ENCODE measurements around the gene ZNF146.
"Not testable (repeated sequence)": the region's sequence is repeated elsewhere in the genome, so short reads cannot be mapped to it uniquely, and the experiment has no call there.

Gene ZNF146

DNA sequence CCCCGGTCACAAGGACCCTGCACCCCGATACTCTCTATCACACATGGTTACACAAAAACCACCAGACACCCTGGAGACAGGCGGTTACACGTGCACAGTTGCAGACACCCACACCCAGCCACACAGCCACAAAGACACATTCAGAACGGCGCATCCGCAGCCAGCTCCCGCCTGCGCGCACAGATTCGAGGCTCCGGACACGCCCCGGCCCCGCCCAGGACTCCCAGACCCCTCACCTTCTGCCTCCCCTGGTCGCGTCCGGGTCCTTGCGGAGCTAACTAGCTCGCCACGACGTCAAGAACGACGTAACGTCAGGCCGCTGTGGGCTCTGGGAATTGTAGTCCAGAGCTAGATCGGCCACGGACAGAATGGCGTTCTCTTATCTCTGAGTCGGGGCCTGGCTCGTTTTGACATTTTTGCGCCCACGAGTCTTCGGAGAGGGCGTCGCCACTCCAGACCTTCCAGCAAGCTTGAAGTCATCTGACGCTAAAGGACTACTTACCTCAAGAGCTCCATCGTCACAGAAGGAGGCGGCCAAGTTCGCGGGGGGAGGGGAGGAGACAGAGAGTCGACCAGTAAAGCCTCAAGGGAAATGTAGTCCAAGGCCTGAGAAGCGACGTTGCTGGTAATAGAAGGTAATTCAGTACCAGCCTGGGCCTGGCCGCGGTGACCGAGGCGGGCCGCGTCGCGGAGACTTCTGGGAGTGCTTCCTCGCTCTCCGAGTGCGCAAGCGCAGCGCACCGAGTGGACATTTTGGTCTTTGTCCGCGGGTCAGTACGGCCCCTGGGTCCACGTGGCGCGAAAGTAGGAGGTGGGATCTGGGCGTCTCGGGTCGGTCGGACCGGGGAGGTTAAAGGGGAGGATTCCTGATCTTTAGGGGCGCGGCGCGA lies at the start of gene ZNF146, which contains the start of gene ZNF565:
Gene ZNF146, plus strand, starts transcription at position 721 of the 890 bp plus-strand sequence. CDS start 21,335 bp downstream, outside the sequence.
Gene ZNF565, minus strand, starts transcription at position 280 of the 890 bp plus-strand sequence. CDS start 12,680 bp downstream, outside the sequence.
- DNase-seq = peak; percentile 94

DNA sequence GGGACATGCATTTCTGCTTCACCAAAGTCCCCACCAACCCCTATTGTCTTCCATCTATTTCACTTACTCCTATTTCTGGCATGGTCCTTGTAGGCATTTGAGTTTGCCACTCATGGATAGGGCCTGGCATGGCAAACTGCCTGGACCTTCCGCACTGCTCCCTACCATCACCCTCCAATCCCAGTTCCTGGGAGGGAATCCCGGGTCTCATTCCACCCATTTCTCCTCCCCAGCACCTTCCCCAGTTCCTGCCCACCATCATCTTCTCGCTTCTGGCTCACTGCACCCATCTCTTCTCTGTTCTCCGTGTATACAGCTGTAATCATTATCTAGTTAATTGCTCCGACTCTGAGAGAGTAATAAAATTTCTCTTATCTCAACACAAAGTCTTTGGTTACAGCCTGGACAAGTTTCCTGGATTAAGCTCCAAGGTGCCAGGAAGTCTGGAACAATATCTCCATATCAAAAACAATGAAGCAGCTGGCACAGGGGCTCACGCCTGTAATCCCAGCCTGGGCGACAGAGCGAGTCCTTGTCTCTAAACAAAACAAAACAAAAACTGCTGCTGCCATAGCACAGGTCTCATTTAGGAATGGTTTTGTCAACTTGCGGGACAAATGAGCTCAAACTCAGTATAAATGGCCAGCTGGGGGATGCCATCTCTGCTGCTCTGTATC lies 45.7 kb upstream of the ZNF146 start:
- DNase-seq = no peak

DNA sequence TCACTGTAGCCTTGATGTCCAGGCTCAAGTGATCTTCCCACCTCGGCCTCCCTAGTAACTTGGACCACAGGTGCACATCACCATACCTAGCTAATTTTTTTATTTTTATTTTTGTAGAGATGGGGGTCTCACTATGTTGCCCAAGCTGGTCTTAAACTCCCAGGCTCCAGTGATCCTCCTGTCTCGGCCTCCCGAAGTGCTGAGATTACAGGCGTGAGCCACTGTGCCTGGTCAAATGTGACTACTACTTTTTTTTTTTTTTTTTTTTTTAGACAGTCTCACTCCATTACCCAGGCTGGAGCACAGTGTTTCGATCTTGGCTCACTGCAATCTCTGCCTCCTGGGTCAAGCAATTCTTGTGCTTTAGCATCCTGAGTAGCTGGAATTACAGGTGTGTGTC lies 42.1 kb upstream of the ZNF146 start:
- DNase-seq = no peak

DNA sequence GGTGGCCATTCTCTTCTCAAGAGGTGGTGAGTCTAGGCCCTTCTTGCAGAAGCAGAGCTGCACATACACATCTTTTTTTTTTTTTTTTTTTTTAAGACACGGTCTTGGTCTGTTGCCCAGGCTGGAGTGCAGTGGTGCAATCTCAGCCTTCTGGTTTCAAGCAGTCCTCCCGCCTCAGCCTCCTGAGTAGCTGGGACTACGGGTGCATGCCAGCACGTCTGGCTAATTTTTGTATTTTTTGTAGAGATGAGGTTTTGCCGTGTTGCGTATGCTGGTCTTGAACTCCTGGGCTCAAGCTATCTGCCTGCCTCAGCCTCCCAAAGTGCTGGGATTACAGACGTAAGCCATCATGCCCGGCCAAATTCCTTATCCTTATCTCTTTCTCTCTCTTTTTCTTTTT lies 41.1 kb upstream of the ZNF146 start:
- DNase-seq = not testable (repeated sequence)

DNA sequence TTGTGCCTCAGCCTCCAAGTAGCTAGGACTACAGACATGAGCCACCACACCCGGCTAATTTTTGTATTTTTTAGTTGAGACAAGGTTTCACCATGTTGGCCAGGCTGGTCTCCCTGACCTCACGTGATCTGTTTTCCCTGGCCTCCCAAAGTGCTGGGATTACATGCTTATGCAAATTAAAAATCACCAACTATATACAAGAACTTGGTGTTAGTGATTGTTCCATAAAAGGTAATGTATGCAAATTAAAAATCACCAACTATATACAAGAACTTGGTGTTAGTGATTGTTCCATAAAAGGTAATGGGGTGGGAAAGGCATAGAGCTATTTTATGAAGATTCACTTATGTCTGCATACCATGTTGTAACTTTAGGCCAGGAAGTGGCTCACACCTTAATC lies 35.8 kb upstream of the ZNF146 start:
- DNase-seq = not testable (repeated sequence)

DNA sequence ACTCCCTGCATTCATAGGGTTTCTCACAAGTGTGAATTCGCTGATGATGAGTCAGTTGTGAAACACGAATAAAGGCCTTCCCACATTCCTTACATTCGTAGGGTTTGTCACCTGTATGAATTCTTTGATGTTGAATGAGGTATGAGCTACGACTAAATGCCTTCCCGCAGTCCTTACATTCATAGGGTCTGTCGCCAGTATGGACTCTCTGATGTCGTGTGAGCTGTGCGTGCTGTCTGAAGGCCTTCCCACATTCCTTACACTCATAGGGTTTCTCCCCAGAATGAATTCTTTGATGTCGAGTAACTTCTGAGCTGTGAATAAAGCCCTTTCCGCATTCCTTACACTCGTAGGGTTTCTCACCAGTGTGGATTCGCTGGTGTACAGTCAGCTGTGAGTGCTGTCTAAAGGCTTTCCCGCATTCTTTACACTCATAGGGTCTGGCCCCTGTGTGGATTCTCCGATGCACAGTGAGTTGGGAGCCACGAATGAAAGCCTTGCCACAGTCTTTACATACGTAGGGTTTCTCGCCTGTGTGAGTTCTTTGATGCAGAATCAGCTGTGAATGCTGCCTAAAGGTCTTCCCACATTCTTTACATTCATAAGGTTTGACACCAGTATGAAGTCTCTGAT lies 32.2 kb upstream of the ZNF146 start:
- no peak for DNase-seq

DNA sequence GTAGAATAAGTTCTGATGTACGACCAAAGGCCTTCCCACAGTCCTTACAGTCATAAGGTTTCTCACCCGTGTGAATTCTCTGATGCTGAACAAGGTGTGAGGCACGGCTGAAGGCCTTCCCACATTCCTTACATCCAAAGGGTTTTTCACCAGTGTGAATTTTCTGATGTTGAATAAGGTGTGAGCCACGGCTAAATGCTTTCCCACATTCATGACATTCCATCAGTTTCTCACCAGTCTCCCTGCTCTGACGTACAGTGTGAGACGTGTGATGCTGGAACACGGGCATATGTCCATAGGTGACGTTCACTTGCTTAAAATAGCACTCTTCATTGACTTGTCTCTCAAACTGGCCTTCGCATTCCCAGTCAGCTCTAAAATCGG lies 31.7 kb upstream of the ZNF146 start:
- DNase-seq = no peak

DNA sequence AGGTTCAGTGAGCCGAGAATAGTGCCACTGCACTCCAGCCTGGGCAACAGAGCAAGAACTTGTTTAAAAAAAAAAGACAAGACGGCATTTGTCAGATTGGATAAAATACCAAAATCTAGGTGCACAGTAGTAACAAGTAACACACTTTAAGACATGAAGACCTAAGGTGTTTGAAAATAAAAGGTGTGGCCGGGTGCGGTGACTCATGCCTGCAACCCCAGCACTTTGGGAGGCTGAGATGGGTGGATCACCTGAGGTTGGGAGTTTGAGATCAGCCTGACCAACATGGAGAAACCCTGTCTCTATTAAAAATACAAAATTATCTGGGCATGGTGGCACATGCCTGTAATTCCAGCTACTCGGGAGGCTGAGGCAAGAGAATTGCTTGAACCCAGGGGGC lies 28.2 kb upstream of the ZNF146 start:
- DNase-seq = not testable (repeated sequence)

DNA sequence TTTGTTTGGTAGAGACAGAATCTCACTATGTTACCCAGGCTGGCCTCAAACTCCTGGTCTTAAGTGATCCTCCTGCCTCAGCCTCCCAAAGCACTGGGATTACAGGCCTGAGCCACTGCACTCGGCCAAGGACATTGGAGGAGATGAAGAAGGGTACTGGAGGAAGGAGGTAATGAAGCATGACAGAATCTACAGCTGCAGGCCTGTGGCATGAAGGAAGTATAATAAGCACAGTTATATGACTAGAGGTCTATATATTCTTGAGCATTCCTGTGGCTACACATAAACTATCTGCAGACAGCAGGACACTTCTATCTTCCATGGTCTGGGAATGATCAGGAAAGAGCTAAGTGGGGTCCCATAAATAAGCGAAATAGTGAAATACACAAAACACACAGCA lies 18.7 kb upstream of the ZNF146 start:
- no peak for DNase-seq

DNA sequence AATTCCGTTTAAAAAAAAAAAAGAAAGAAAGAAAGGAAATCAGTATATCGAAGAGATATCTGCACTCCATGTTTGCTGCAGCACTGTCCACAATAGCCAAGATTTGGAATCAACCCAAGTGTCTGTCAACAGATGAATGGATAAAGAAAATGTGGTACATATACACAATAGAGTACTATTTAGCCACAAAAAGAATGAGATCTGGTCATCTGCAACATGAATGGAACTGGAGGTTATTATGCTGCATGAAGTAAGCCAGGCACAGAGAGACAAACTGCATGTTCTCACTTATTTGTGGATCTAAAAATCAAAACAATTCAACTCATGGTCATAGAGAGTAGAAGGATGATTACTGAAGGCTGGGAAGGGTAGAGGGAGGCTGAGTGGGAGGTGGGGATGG lies 16.8 kb upstream of the ZNF146 start:
- DNase-seq = no peak

DNA sequence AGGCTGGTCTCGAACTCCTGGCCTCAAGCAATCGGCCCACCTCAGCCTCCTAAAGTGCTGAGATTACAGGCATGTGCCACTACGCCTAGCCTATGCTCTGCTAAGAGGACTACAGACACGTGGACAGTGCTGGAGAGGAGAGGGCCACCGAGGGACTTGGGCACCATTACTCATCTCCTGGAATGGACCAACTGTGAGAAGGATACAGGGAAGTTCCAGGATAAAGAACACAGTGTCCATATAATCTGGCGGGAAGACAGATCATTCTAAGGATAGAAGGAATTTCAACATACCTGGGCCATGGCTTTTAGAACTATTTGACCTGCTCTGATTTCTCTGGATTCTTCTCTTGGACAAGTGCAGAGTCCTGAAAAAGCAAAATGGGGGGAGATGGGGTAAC lies 13.2 kb upstream of the ZNF146 start:
- DNase-seq = no peak

DNA sequence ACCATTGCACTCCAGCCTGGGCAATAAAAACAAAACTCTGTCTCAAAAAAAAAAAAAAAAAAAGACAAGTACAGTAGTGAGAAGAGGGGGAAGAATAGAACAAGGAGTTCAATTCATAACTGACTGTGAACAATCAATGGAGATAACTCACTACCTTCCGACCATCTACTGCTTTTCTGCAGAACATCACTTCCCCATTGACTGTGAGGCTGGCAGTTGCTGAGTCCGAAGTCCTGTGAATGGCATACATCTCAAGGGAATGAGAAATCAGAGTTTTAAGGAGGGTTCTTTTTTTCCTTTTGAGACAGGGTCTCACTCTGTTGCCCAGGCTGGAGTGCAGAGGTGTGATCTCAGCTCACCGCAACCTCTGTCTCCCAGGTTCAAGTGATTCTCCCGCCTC lies 11.6 kb upstream of the ZNF146 start:
- no peak for DNase-seq

DNA sequence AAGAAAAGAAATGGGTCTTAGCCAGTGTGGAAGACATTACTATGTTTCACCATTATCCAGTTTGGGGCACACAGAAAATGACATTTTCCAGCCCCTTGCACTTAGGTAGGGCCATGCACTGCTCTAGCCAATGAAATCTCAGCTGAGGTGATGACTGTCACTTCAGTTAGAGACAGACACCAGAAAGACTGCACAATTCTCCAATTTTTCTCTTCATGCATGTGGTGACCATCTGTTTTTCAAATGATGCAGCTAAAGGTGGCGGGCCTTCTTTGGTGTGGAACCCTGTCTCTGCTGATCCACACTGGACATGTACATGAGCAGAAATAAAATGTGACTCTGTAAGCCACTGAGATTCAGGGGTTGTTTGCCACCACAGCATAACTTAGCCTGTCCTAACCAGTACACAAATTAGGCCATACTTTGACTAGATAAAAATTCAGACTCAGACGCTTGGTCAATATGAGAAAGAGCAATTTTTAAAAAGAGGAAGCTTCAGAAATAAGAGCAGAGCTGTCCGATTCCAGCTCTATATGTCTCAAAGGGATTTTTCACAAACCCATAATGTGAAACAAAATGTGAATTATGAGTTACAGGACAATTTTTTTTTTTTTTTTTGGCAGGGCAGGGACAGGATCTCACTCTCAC lies 7.2 kb upstream of the ZNF146 start:
- DNase-seq = no peak

DNA sequence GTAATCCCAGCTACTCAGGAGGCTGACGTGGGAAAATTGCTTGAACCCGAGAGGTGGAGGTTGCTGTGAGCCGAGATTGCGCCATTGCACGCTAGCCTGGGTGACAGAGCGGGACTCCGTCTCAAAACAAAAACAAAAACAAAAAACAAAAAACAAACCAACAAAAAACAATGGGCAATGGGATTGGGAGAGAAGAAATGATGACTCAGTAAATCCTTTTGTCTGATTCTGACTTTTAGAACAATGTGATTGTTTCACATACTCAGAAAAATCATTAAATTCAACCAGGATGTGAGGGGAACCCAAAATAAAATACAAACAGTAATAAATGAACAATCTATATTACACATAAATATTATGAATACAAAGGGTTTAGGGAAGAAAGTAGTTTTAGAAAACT lies 5.5 kb upstream of the ZNF146 start:
- DNase-seq = no peak

DNA sequence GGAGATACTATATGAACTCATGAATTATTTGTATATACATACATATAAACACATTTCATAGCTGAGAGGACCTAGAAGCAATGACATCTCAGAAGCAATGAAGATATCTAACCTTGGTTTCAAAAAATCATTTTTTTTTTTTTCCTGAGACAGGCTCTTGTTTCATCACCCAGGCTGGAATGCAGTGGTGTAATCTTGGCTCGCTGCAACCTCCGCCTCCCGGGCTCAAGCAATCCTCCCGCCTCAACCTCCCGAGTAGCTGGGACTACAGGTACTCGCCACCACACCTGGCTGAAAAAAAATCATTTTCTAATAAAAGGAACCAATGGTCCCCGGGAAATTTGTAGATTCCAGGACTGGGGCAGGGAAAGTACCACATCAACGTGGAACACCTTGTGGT lies 4.4 kb upstream of the ZNF146 start:
- DNase-seq = no peak

DNA sequence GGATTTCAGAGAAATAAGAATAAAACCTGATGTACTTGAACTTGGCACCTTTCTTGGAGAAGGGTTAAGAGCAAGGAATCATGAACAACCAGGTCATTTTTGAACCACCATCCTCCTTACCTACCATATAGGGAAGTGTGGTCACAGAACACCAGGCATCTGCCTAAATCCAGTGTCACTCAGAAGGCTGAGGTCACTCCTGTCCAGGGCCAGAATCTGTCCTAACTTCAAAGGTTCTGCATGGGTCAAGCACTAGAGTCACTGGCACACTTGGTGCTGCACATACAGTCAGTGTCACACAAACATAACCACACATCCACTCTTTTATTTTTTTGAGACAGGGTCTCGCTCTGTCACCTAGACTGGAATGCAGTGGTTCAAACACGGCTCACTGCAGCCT lies 2.0 kb upstream of the ZNF146 start:
- no peak for DNase-seq

DNA sequence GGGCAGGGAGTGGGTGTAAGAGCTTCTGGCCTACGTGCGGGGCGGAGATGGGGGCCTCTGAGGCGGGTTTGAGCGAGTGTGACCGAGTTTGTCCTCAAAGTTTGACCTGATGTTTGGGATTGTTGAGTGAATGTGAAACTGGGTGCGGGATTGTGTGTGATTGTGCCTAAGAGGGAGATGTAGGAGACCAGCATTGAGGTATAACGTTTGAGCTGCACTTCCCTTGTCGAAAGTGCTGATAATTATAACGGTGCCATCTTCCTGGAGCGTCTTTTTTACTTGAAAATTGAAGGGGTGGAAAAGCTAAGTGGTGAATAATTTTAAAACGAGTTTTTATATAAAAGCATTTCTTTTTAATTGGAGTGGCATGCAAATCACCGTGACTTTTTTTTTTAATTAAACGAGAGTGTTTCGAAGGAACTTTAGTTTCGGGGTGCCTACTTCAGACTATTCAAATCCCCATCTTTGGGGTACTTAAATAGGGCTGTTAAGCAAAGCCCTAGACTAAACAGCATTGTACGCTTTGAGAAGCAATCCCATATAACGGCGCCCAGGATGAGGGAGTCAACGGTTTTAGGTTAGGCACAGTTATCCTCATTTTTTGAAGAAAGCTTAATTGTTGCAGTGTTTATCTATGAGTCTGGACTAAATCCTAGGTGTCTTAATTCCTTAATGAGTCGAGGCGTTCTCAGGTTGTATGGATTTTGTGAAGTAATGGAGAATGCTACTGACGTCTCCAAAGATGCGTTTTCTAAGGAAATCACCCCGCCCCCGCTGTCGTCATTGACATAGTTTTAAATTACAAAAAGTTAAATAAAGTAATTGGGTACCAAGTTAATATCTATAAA lies 594 bp downstream of the ZNF146 start:
- DNase-seq = no peak

DNA sequence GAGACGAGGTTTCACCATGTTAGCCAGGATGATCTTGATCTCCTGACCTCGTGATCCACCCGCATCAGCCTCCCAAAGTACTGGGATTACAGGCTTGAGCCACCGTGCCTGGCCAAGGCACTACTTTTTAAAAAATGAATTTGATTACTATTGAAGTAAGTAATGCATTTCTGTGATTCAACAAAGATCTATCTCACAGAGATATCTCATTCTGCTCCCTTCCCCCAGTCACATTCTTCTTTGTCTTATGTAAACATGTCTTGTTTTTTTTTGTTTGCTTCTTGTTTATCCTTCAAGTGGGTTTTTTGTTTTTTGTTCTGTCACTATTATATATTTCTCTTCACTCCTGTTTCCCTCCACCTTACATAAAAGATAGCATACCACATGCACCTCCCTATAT lies 6.6 kb downstream of the ZNF146 start:
- no peak for DNase-seq

DNA sequence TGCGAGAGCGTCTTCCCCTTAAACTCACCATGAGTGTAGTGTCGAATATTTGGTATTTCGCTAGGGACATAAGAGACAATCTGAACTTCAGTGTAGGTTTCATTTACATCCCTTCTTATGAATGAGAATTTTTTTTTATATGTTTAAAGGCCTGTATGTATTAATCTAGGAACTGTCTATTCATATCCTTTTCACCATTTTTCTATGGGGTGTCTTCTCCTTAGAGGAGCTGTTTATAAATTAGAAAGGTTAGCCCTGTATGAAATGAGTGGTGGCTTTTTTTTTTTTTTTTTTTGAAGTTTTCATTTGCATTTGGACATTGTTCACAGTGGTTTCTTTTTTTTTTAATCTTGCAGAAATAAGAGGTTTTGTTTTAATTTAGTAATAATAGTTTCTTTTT lies 7.6 kb downstream of the ZNF146 start:
- no peak for DNase-seq

DNA sequence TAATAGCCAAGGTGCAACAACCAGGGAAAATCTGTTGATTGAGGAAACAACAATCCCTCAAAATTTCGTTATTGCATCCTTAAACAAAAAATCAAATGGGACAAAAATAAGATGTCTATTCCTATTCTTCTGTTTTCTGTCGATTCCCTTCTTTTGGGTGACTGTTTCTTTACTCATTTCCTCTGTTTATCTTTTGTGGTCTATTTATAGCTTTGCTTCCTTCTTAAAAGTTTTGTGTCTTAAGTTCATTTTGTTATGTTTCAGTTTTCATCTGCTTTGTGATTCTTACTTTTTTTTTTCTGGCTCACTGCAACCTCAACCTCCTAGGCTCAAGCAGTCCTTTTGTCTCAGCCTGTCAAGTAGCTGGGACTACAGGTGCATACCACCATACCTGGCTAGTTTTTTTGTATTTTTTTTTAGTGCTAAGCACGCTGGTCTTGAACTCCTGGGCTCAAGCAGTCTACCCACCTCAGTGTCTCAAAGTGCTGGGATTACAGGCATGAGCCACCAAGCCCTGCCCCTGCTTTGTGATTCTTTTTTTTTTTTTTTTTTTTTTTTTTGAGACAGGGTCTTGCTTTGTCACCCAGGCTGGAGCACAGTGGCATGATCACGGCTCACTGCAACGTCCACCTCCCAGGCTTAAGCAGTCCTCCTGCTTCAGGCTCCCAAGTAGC lies 10.4 kb downstream of the ZNF146 start:
- no peak for DNase-seq

DNA sequence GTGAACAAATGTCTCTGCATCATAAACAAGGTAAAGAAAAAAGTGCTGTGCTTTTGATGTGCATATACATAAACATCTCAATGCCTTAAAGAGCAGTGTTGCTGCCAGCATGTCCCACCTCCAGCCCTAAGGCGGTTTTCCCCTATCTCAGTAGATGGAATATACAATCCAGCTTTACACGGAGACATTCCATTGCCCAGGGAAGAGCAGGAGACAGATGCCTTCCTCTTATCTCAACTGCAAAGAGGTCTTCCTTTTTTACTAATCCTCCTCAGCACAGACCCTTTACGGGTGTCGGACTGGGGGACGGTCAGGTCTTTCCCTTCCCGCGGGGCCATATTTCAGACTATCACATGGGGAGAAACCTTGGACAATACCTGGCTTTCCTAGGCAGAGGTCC lies 18.7 kb downstream of the ZNF146 start:
- not testable (repeated sequence) for DNase-seq
